Colon (tissue), 2 donors: ENCODE measurements around the gene NPEPL1.

ENCODE experiments used
- FAIRE-seq: peaks from 2 replicates; lab custom pipeline; 2012; peaks lifted over from hg19 to GRCh38; lab: Jason Lieb, UNC
- donor health status: control.
- donor health status: control.

NPEPL1 gene

GRCh38 chr20:58684291-58684690 lies 8.3 kb upstream of the NPEPL1 start:
- FAIRE-seq: no peak

- no peak for FAIRE-seq
Observed at GRCh38 chr20:58685988-58686387, 6.6 kb upstream of the NPEPL1 start.

GRCh38 chr20:58688414-58688813 lies 4.2 kb upstream of the NPEPL1 start:
- FAIRE-seq: no peak

GRCh38 chr20:58688840-58689239 lies 3.8 kb upstream of the NPEPL1 start:
- FAIRE-seq: no peak

- no peak for FAIRE-seq
Observed at GRCh38 chr20:58690396-58691135, 2.0 kb upstream of the NPEPL1 start.

- FAIRE-seq: no peak
Observed at GRCh38 chr20:58691773-58692578, 624 bp upstream of the NPEPL1 start.

GRCh38 chr20:58693226-58694006 lies 816 bp downstream of the NPEPL1 start:
- no peak for FAIRE-seq

GRCh38 chr20:58694241-58695083 lies 1.9 kb downstream of the NPEPL1 start:
- FAIRE-seq: no peak

- FAIRE-seq: no peak
Observed at GRCh38 chr20:58695084-58695722, 2.6 kb downstream of the NPEPL1 start.

- FAIRE-seq: no peak
Observed at GRCh38 chr20:58695895-58696375, 3.3 kb downstream of the NPEPL1 start.

- FAIRE-seq: no peak
Observed at GRCh38 chr20:58696411-58696961, 3.9 kb downstream of the NPEPL1 start.

- FAIRE-seq: no peak
Observed at GRCh38 chr20:58697201-58697866, 4.7 kb downstream of the NPEPL1 start.

GRCh38 chr20:58697867-58698703 lies 5.5 kb downstream of the NPEPL1 start:
- FAIRE-seq: no peak

GRCh38 chr20:58698741-58699622 lies 6.4 kb downstream of the NPEPL1 start:
- no peak for FAIRE-seq

GRCh38 chr20:58699623-58700107 lies 7.1 kb downstream of the NPEPL1 start:
- FAIRE-seq: no peak

GRCh38 chr20:58700121-58700821 lies 7.7 kb downstream of the NPEPL1 start:
- no peak for FAIRE-seq

GRCh38 chr20:58700823-58701222 lies 8.2 kb downstream of the NPEPL1 start:
- FAIRE-seq: no peak
